ENCODE results near the gene TTL.
A peak's percentile ranks its signal among the peaks of the same experiment; 100 is the strongest.

- TF ChIP-seq CTCF (IDR thresholded peaks at IDR 0.05), result no peak
- TF ChIP-seq POLR2AphosphoS5 (IDR thresholded peaks at IDR 0.05; ENCODE audit: low read depth, low read length), result peak; percentile 94
Measured at GRCh38 chr2:112584134-112584890, 102.4 kb downstream of the TTL start, which contains the start of gene CHCHD5.
